ENCODE results near the gene RABL6.

DNA sequence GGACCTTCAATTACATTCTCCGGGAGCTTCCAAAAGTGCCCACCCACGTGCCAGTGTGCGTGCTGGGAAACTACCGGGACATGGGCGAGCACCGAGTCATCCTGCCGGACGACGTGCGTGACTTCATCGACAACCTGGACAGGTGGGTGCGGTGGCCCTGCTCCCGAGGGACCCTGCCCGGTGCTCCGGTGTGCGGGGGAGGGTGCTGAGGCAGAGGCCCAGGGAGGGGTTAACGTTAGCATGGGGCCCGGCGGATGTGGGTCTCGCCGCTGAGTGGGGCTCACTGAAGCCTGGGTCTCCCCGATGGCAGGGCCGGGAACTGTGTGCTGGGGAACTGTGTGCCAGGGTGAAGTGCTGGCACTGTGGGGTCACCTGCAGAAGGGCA lies 24.0 kb downstream of the RABL6 start:
- no peak for TF ChIP-seq POLR2A (IDR thresholded peaks at IDR 0.05)
- TF ChIP-seq, protein P1, sequence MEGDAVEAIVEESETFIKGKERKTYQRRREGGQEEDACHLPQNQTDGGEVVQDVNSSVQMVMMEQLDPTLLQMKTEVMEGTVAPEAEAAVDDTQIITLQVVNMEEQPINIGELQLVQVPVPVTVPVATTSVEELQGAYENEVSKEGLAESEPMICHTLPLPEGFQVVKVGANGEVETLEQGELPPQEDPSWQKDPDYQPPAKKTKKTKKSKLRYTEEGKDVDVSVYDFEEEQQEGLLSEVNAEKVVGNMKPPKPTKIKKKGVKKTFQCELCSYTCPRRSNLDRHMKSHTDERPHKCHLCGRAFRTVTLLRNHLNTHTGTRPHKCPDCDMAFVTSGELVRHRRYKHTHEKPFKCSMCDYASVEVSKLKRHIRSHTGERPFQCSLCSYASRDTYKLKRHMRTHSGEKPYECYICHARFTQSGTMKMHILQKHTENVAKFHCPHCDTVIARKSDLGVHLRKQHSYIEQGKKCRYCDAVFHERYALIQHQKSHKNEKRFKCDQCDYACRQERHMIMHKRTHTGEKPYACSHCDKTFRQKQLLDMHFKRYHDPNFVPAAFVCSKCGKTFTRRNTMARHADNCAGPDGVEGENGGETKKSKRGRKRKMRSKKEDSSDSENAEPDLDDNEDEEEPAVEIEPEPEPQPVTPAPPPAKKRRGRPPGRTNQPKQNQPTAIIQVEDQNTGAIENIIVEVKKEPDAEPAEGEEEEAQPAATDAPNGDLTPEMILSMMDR (IDR thresholded peaks at IDR 0.05) = no peak
- no peak for TF ChIP-seq EP300 (IDR thresholded peaks at IDR 0.05)
